NCI-H1105 treated with DMSO at 0.1 percent for 48 hours (cell line): ENCODE data around the gene NOB1.

ENCODE experiments used
- DNase-seq: peaks from one replicate; lab custom pipeline; 2025; lab: John Stamatoyannopoulos, UW

NOB1 gene

DNA sequence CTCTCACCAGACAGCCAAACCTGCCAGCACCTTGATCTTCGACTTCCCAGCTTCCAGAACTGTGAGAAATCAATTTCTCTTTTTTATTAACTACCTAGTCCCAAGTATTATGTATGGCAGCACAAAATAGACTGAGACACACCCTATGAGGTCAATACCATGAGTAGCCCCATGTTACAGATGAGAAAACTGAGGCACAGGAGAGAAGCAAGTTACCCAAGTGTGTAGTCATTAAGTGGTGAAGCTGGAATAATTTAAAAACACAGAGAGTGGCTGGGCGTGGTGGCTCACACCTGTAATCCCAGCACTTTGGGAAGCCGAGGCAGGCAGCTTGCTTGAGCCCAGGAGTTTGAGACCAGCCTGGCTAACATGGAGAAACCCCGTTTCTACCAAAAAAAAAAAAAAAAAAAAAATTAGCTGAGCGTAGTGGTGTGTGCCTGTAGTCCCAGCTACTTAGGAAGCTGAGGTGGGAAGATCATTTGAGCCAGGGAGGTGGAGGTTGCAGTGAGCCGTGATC, 33.2 kb downstream of the NOB1 start:
- DNase-seq, result no peak

DNA sequence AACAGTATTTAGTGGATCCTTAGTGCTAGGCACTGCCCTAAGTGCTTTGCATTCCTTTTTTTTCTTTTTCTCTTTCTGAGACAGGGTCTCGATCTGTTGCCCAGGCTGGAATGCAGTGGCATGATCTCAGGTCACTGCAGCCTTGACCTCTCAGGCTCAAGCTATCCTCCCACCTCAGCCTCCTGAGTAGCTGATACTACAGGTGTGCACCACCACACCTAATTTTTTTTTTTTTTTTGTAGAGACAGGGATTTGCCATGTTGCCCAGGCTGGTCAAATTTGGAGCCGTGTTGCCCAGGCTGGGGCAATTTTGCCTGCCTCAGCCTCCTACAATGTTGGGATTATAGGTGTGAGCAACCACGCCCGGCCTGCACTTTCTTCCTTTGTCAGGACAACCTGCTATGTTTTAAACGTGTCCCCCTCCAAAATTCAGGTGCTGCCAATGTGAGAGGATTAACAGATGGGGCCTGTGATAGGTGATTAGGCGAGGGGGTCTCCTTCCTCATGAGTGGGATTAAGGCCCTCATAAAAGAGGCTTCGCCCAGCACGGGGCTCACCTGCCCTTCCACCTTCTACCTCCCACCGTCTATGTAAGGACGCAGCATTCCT, 33.8 kb downstream of the NOB1 start:
- no peak for DNase-seq

DNA sequence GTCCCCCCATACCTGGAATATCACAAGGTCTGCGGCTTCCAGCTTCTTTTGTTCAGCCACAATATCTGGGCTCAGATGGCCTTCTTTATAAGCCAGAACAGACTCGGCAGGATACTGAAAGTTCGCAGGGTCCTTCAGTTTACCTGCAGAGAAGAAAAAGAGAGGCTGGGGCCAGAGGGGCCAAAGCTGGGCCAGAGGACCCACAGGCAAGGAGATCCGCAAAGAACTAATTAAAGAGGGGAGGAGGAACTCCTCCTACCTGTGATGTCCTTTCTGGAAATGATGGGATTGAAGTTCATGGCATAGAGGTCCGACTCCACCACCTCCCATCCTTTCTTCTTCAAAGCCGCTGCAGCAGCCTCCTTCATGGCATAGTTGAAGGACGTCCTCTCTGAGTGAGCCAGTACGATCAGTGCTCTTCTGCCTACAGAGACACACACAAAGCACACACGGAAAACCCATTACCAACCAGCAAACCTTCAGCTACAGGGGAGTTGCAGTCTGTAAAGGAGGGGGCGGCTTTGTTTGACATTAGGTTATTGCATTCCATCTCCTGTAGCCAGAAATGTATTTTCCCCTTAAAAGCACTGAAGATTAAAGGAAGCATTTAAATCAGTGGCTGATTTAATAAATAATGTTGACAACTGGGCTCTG, 36.5 kb downstream of the NOB1 start:
- DNase-seq, result no peak

DNA sequence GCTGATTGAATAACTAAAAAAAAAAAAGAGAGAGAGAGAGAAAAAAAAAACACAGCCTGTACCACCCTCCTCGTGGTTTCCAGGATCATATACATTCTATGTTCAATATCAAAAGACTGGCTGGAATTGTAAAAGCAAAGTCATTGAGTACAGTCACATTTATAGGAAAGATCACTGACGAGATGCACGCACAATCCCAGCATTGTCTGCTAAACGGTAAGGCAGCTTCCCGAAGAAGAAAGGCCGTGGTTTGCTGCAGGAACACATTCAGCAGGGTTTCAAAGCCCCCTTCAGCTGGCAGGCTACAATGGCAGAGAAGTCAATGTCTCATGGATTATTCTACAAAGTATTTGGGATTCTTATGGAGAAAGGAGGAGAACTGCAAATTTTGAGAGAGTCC, 37.7 kb downstream of the NOB1 start:
- DNase-seq, result no peak

DNA sequence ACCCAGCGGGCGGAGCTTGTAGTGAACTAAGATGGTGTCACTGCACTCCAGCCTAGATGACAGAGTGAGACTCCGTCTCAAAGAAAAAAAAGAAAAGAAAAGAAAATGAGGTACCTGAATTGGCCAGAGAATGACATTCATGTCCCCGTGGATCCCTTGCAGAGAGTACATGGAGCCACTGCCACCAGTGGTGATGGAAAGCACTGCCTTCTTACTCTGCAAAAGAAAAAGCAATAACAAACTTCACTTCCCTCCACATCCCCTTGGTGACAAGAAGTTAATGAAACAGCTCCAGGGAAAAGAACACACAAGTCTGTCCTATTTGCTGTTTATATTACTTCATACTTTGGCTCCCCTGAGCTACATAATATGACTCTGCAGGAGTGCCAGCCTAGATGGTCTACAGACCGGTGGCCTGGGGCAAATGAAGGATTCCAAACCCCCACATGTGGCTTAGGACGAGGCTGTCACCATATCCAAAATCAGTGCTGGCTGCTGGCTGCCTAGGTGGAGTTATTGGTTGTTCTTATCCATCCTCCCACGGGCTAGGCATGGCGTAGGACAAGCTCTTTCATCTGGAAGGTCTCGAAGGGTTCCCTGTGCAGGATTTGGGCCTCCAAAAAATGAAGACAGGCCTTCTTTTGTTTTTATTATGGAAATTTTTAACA, 41.7 kb downstream of the NOB1 start:
- DNase-seq, result no peak

DNA sequence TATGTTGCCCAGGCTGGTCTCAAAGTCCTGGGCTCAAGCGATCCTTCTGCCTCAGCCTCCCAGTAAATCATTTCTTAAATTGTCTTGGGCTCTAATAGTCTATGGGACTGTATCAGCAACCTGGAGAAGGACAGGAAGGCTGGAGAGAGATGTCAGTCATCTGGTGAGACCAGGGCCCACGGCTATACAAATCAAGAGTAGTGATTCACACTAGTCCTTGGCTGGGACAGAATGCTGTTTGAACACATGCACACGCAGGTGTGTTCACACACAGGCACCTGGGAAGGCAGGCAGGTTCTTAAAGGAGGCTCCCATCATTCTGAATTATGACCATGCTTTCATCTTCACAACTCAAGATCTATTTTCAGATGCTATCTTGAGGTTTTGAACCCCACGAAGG, 42.4 kb downstream of the NOB1 start:
- no peak for DNase-seq

DNA sequence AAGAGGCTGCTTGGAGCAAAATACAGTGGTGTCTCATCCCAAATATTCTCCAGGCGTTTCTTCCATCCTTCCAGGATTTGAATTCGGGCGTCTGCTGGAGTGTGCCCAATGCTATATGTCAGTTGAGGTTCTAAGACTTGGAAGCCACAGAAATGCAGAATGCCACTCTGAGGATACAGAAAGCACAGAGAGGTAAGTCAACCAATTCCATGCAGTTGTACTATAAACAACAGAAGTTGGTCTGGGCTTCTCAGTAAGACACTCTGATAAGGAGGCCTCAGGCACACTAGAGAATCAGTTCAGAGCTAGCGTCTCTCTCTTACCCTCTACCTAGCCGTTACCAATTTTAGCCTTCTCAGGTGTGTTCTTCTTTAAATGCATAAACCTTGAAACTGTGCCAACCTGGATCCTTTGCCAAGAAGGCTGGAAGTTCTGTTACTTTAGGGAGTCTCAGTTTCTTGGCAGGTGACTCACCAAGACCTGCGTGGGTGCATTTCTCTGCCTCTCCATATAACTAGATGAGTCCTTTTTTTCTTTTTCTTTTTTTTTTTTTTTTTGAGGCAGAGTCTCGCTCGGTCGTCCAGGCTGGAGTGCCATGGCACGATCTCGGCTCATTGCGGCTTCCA, 43.5 kb downstream of the NOB1 start:
- DNase-seq, result no peak

DNA sequence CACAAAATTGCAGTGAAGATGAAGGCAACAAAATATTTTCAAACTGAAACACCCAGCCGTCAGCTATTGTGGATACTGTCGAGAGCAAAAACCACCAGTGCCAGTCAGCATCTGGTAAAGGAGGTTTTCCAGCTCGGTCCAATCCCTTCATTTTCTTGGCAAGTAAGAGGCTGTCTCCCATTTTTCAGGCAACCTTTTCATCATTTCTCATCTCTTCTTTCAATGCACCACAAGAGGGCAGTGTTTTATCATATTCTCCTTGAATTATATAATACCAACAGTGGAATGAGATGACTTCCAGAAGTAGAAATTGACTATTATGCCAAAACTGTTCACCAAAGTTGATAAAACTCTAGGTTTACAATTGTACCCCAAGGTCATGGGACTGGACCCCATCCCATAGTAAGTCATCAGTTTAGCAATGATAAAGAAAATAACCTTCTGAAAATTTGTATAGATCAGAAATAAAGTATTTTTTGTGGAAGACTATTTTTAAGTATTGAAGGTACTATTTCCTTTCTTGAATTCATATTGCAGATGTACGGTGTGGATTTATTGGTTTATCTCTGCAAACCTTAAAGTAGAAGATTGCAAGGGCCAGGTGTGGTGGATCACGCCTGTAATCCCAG, 45.2 kb downstream of the NOB1 start:
- DNase-seq, result peak; percentile 60

DNA sequence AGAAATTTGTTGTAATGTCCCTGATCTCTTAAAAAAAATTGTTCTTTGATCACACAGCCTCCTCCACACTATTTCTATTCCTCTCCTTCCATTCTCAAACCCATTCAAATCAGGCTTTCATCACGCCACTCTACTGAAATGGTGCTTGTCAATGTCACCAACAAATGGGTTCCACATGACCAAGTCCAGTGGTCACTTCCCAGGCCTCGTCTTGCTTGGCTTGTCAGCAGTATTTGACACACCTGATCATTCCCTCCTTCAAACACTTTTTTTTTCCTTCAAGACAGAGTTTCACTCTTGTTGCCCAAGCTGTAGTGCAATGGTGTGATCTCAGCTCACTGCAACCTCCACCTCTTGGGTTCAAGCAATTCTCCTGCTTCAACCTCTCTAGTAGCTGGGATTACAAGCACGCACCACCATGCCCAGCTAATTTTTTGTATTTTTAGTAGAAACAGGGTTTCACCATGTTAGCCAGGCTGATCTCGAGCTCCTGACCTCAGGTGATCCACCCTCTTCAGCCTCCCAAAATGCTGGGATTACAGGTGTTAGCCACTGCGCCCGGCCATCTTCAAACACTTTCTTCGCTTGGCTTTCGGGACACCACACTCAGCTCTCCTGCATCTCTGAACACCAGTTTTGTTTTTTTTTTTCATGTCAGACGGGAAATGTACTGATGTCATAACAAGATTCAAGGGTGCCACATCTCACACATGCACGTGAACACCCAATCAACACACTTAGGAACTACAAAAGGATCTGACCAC, 46.6 kb downstream of the NOB1 start:
- DNase-seq, result no peak

DNA sequence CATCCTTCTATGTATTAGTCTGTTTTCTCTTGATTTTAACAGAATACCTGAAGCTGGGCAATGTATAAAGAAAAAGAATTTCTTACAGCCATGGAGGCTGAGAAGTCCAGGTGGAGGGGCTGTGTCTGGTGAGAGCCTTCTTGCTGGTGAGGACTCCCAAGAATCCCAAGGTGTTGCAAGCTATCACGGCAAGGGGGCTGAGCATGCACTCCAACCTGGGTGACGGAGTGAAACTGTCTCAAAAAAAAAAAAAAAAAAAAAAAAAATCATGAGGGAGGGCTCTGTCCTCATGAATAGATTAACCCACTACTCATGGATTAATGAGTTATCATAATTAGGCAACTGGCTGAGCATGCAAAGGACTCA, 47.8 kb downstream of the NOB1 start:
- DNase-seq, result no peak

DNA sequence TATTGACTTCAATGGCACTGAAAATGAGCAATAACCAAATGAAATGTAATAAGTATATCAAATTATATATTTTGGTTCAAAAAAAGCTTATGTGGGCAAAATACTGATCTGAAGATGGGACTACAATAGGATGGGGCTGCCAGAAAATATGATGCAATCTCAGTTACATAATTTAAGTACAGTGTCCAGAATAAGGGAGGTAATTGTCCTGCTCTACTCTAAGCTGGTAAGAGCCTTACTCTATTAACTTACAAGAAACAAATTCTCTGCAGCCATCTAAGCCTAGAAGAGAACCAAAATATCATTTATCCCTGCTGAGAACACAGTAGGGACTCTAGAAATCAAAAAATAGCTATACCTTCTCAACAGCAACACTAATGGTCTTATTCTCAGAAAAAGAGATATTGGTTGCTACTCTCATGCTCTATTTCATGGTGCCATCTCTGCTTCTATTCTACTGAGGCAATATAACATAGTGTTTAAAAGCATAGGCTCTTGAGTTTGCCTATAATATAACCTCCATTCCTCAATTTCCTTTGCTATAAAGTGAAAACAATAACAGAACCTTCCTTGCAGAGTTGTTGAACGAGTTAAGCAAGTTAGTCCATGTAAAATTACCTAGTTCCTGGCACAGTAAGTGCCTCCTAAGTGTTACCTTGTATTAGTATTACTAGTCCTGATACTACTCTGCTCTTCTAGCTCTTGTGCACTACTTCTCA, 48.3 kb downstream of the NOB1 start:
- DNase-seq, result no peak

DNA sequence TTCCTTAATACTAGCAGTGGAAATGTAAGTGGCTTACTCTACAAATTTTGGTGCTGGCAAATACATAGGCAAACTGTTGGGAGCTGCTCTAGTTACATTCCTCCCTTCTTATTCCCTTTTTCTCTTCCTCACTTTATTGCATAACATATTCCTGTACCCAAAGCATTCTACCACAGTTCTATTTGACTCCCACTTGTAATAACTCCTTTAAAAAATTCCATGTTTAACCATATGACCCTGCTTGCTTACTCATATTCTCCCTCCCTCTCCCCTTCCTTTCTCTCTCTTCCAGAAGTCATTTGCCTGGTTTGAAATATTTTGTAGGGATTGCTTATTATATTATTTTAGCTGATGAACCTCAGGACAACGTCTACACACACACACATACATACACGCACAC, 51.1 kb downstream of the NOB1 start:
- DNase-seq, result no peak

DNA sequence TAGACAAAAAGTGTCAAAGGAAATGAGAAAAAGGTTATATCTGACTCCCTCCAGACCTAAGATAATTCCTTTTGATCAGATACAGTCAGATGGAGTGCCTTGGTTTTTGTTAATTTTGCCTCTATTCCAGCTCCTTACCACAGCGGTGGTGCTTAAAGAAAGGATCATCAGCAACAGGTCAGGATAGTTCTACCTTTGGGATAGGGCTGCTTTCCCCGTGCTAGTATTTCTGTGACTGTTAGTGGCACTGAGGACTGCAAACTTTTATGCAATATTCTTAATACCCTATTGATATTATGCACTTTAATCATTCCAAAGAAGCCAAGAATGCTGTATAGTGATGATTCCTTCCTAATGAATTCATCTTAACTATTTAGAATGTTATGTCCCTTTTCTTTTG, 52.9 kb downstream of the NOB1 start:
- DNase-seq, result no peak

DNA sequence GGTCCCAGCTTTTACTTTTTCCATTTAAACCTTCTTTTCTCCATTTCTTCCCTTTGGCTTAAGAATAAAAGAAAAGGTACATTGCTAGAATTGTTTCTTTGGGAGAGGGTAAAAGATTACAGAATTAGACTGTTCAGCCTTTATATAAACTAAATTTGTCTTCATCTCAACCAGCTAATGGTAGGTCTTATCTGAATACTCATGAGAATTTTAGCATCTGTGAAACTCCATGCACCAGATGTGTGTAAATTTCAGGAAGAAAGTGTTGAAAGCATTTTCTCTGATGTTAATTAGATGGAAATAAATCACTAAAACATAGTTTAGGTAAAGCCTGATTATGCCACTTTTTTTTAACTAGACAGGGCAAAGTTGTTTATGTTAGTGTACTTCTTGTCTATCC, 53.3 kb downstream of the NOB1 start:
- DNase-seq, result no peak

DNA sequence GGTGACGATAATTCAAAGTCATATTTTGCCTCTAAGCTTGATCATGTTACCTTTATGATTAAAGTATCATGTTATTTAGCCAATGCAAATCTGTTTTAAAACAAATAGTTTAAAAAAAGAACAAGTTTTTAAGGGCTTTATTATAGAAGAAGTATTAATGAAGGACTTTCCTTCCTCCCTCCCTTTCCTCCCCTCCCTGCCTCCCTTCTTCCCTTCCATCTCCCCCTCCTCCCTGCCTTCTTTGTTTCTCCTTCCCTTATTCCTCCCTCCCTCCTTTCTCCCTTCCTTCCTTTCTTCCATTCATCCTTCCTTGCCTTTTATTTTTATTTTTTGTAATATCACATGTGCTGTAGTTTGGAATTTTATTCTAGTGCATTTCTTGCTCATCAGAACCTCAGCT, 54.8 kb downstream of the NOB1 start:
- no peak for DNase-seq

DNA sequence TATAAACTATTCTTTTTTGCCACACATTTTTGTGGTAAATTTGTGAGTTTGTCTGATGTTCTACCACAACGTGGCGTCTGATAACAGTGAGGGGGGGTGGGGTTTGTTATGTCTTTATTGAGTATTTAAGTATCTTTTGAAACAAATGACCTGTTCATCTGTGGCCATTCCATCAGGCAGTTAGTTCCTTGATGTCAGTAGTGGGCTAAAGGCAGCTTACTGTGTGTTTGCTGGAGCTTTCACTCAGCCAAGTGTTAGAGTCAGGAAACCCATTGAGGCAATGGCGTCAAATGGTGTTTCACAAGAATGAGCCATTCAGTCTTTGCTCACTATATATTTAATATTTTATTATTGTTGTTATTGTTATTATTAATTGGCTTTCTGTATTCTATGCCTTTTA, 56.3 kb downstream of the NOB1 start:
- no peak for DNase-seq

DNA sequence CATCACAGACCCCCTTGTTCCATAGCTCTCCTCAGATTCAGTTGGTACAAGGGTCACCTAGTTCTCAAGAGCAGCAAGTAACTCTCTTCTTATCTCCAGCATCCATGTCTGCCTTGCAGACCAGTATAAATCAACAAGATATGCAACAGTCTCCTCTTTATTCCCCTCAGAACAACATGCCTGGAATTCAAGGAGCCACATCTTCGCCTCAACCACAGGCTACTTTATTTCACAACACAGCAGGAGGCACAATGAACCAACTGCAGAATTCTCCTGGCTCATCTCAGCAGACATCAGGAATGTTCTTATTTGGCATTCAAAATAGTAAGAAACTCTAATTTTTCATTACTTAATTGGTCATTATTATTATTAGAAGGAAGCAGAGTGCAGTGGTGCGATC, 60.8 kb downstream of the NOB1 start:
- DNase-seq, result no peak

DNA sequence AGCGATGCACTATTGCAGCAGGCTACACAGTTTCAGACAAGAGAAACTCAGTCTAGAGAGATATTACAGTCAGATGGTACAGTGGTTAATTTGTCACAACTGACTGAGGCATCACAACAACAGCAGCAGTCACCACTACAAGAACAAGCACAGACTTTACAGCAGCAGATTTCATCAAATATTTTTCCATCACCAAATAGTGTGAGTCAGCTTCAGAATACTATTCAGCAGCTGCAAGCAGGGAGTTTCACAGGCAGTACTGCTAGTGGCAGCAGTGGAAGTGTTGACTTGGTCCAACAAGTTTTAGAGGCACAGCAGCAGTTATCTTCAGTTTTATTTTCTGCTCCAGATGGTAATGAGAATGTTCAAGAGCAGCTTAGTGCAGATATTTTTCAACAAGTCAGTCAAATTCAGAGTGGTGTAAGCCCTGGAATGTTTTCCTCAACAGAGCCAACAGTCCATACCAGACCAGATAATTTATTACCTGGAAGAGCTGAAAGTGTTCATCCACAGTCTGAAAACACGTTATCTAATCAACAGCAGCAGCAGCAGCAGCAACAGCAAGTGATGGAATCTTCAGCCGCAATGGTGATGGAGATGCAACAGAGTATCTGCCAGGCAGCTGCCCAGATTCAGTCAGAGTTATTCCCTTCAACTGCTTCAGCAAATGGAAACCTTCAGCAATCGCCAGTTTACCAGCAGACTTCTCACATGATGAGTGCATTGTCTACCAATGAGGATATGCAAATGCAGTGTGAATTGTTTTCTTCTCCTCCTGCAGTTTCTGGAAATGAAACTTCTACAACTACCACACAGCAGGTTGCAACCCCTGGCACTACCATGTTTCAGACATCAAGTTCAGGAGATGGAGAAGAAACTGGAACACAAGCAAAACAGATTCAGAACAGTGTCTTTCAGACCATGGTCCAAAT, 62.5 kb downstream of the NOB1 start:
- DNase-seq, result no peak
